ENCODE data around the gene BRD1.

Gene BRD1

GRCh38 chr22:49777569-49778249 is 50.0 kb downstream of the BRD1 start:
- no peak overlapping the region for H3K27ac ChIP-seq
- TF ChIP-seq, protein P1, sequence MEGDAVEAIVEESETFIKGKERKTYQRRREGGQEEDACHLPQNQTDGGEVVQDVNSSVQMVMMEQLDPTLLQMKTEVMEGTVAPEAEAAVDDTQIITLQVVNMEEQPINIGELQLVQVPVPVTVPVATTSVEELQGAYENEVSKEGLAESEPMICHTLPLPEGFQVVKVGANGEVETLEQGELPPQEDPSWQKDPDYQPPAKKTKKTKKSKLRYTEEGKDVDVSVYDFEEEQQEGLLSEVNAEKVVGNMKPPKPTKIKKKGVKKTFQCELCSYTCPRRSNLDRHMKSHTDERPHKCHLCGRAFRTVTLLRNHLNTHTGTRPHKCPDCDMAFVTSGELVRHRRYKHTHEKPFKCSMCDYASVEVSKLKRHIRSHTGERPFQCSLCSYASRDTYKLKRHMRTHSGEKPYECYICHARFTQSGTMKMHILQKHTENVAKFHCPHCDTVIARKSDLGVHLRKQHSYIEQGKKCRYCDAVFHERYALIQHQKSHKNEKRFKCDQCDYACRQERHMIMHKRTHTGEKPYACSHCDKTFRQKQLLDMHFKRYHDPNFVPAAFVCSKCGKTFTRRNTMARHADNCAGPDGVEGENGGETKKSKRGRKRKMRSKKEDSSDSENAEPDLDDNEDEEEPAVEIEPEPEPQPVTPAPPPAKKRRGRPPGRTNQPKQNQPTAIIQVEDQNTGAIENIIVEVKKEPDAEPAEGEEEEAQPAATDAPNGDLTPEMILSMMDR (IDR thresholded peaks at IDR 0.05) = no peak
- no peak for TF ChIP-seq ZFX (IDR thresholded peaks at IDR 0.05; ENCODE audit: borderline replicate concordance)

- no peak for TF ChIP-seq ZFX (IDR thresholded peaks at IDR 0.05; ENCODE audit: borderline replicate concordance)
- TF ChIP-seq, protein P1 (IDR thresholded peaks at IDR 0.05) = no peak
- no peak overlapping the region for H3K27ac ChIP-seq
Observed at GRCh38 chr22:49776891-49777290, 50.8 kb downstream of the BRD1 start.

DNA sequence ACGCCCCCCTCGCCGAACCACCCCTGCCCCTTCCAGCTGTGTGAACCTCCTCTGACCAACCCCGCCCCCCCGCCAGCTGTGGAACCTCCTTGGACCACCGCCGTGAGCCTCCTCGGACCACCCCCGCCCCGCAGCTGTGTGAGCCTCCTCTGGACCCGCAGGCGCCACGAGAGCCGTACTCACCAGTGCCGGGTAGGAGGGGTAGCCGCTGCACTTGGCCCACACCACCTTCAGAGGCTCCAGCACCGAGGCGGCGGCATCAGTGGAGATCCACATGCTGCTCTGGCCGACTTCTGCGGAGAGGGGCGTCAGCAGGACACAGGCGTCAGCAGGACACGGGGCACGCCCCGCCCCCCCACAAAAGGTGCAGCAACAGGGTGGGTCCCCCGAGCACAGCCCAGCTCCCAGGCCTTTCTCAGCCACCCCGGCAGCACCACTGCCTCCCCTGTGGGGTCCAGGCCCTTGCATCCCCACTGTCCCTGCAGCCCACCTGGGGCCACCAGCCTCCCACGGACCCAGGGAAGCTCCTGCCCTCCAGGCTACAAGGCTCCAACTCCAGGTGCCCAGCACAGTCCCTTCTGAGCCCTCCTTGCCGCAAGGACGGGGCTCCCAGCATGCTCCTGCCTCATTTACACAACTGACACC is 51.7 kb downstream of the BRD1 start:
- H3K27ac ChIP-seq = no peak overlapping the region
- TF ChIP-seq ZFX (IDR thresholded peaks at IDR 0.05; ENCODE audit: borderline replicate concordance) = no peak
- TF ChIP-seq, protein P1 (IDR thresholded peaks at IDR 0.05) = no peak

GRCh38 chr22:49775191-49775866 is 52.3 kb downstream of the BRD1 start:
- TF ChIP-seq ZFX (IDR thresholded peaks at IDR 0.05; ENCODE audit: borderline replicate concordance) = no peak
- no peak overlapping the region for H3K27ac ChIP-seq

GRCh38 chr22:49774499-49775151 is 53.0 kb downstream of the BRD1 start:
- TF ChIP-seq ZFX (IDR thresholded peaks at IDR 0.05; ENCODE audit: borderline replicate concordance) = no peak
- TF ChIP-seq, protein P1 (IDR thresholded peaks at IDR 0.05) = no peak
- no peak overlapping the region for H3K27ac ChIP-seq

GRCh38 chr22:49774046-49774445 is 53.6 kb downstream of the BRD1 start:
- no peak for TF ChIP-seq ZFX (IDR thresholded peaks at IDR 0.05; ENCODE audit: borderline replicate concordance)
- TF ChIP-seq, protein P1 (IDR thresholded peaks at IDR 0.05) = no peak
- no peak overlapping the region for H3K27ac ChIP-seq

DNA sequence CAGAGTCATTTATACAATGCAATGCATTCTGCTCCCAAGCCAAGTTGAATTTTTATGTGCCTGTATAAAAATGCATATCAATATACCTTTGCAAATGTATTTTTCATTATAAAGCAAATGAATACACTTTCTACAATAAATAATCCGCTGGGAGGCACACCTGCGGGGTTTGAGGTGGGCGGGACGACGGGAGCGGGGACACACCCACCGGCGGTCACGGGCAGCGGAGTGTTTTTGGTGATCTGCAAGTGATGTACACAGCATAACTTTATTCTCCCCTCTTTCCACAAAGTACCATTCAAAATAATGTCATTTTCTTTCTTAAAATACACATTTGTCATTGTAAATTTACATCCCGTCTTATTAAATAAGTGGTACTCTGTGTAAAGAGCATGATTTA is 54.1 kb downstream of the BRD1 start:
- no peak overlapping the region for H3K27ac ChIP-seq
- TF ChIP-seq ZFX (IDR thresholded peaks at IDR 0.05; ENCODE audit: borderline replicate concordance) = no peak
- TF ChIP-seq, protein P1 (IDR thresholded peaks at IDR 0.05) = no peak

All from 22Rv1 (cell line).